ENCODE measurements around the gene SGF29.
"Not testable (repeated sequence)": the region's sequence is repeated elsewhere in the genome, so short reads cannot be mapped to it uniquely, and the experiment has no call there.

The SGF29 gene

GRCh38 chr16:28532940-28533647, 20.6 kb upstream of the SGF29 start:
- no peak for DNase-seq (ENCODE audit: low spot score)

GRCh38 chr16:28534542-28535373, 19.0 kb upstream of the SGF29 start:
- DNase-seq (ENCODE audit: low spot score) = peak; percentile 74

GRCh38 chr16:28537076-28537475, 16.6 kb upstream of the SGF29 start:
- DNase-seq (ENCODE audit: low spot score) = no peak

- DNase-seq (ENCODE audit: low spot score) = no peak
Measured at GRCh38 chr16:28537964-28538732, 15.6 kb upstream of the SGF29 start.

GRCh38 chr16:28538733-28539596, 14.8 kb upstream of the SGF29 start, which contains the start of gene NUPR1:
NUPR1 (minus strand) TSS chr16:28538974; CDS start chr16:28538907, 67 bp downstream.
- peak; percentile 98 for DNase-seq (ENCODE audit: low spot score)

GRCh38 chr16:28540346-28540745, 13.4 kb upstream of the SGF29 start:
- no peak for DNase-seq (ENCODE audit: low spot score)

GRCh38 chr16:28542646-28543045, 11.1 kb upstream of the SGF29 start:
- no peak for DNase-seq (ENCODE audit: low spot score)

GRCh38 chr16:28543072-28543471, 10.6 kb upstream of the SGF29 start:
- DNase-seq (ENCODE audit: low spot score) = no peak

GRCh38 chr16:28544998-28545397, 8.7 kb upstream of the SGF29 start:
- DNase-seq (ENCODE audit: low spot score) = no peak

GRCh38 chr16:28545964-28546363, 7.8 kb upstream of the SGF29 start:
- not testable (repeated sequence) for DNase-seq (ENCODE audit: low spot score)

- DNase-seq (ENCODE audit: low spot score) = no peak
Measured at GRCh38 chr16:28546626-28547025, 7.1 kb upstream of the SGF29 start.

GRCh38 chr16:28548306-28548802, 5.4 kb upstream of the SGF29 start:
- DNase-seq (ENCODE audit: low spot score) = no peak

GRCh38 chr16:28549301-28549899, 4.3 kb upstream of the SGF29 start:
- DNase-seq (ENCODE audit: low spot score) = peak; percentile 44

GRCh38 chr16:28554634-28555423, 1.1 kb downstream of the SGF29 start:
- DNase-seq (ENCODE audit: low spot score) = no peak

- no peak for DNase-seq (ENCODE audit: low spot score)
Measured at GRCh38 chr16:28555561-28555960, 1.8 kb downstream of the SGF29 start.

GRCh38 chr16:28556914-28557320, 3.2 kb downstream of the SGF29 start:
- no peak for DNase-seq (ENCODE audit: low spot score)

- DNase-seq (ENCODE audit: low spot score) = no peak
Measured at GRCh38 chr16:28558456-28558855, 4.7 kb downstream of the SGF29 start.

- DNase-seq (ENCODE audit: low spot score) = no peak
Measured at GRCh38 chr16:28561557-28562187, 8.0 kb downstream of the SGF29 start.

- DNase-seq (ENCODE audit: low spot score) = no peak
Measured at GRCh38 chr16:28562199-28562598, 8.5 kb downstream of the SGF29 start.

- no peak for DNase-seq (ENCODE audit: low spot score)
Measured at GRCh38 chr16:28563218-28563617, 9.5 kb downstream of the SGF29 start.
